H1 (cell line): Measurements from ENCODE around the gene NLRC3. TPM values are rescaled to one million over a fixed set of nuclear protein-coding genes. Genes with fewer than 3 reads are reported as not detected.

ENCODE experiments used
- CTCF ChIA-PET: fragments of 300-600 bp; sonication (Branson Sonifier 250); formaldehyde crosslinking; loops from one replicate; lab custom pipeline; 2021; ENCODE audit not compliant: partially characterized antibody; lab: Charles Lee
- POLR2A ChIA-PET: fragments of 300-600 bp; sonication (Branson Sonifier 250); formaldehyde crosslinking; loops from one replicate; lab custom pipeline; 2021; ENCODE audit warnings: inconsistent platforms; ENCODE audit not compliant: partially characterized antibody; lab: Charles Lee
- DNase-seq, 2 experiments: peaks; one replicate each; pipeline versions ENCODE4 v3.0.0 to v3.0.0-alpha.2; 2010 to 2022; ENCODE audit warnings: low spot score in 2 of 2, low read depth in 1 of 2, mixed read lengths in 1 of 2
- FAIRE-seq: peaks from 2 replicates; lab custom pipeline; 2011; peaks lifted over from hg19 to GRCh38; lab: Jason Lieb, UNC
- H2AFZ ChIP-seq: 2 replicates; pipeline ENCODE4 v1.8.1; 2012; ENCODE audit warnings: low read length, inconsistent platforms
- H2AK5ac ChIP-seq: 2 replicates; pipeline ENCODE4 v1.6.1; 2013; ENCODE audit warnings: low read depth, low read length
- H2BK120ac ChIP-seq: replicated peaks from 2 replicates; pipeline ENCODE3; 2013; ENCODE audit warnings: low read depth, low read length, inconsistent platforms
- H2BK12ac ChIP-seq: 2 replicates; pipeline ENCODE4 v1.6.1; 2013; ENCODE audit warnings: low read depth, low read length
- H2BK15ac ChIP-seq: 2 replicates; pipeline ENCODE4 v1.6.1; 2013; ENCODE audit warnings: low read length
- H2BK20ac ChIP-seq: 2 replicates; pipeline ENCODE4 v1.6.1; 2013; ENCODE audit warnings: low read length
- H2BK5ac ChIP-seq: 2 replicates; pipeline ENCODE4 v1.6.1; 2013; ENCODE audit warnings: low read depth, low read length
- H3K14ac ChIP-seq: 2 replicates; pipeline ENCODE4 v1.6.1; 2013; ENCODE audit warnings: inconsistent platforms; ENCODE audit not compliant: insufficient read length
- H3K18ac ChIP-seq: 2 replicates; pipeline ENCODE4 v1.6.1; 2013; ENCODE audit warnings: low read length; ENCODE audit errors: extremely low read depth
- H3K23ac ChIP-seq: 2 replicates; pipeline ENCODE4 v1.6.1; 2013; ENCODE audit warnings: inconsistent platforms; ENCODE audit not compliant: insufficient read length
- H3K23me2 ChIP-seq: 2 replicates; pipeline ENCODE4 v1.6.1; 2013; ENCODE audit warnings: low read depth, low read length
- H3K27ac ChIP-seq: 2 replicates; pipeline ENCODE4 v1.6.1; 2011; ENCODE audit warnings: low read depth, low read length, inconsistent platforms
- H3K27me3 ChIP-seq, 4 experiments: replicated peaks in 1 of 4; 1 replicate in 1 of 4; 2 replicates in 3 of 4; pipeline versions ENCODE4 v1.6.1 to v1.8.1; 2011 to 2013; ENCODE audit warnings: low read length in 3 of 4, mild to moderate bottlenecking in 3 of 4, inconsistent platforms in 2 of 4, mixed read lengths in 2 of 4, moderate library complexity in 1 of 4; ENCODE audit not compliant: control insufficient read depth in 3 of 4, insufficient read depth in 3 of 4; ENCODE audit errors: extremely low read depth in 1 of 4
- H3K36me3 ChIP-seq, 4 experiments: 2 replicates each; pipeline versions ENCODE4 v1.6.1 to v1.8.1; 2011 to 2013; ENCODE audit warnings: mild to moderate bottlenecking in 4 of 4, low read length in 3 of 4, moderate library complexity in 2 of 4, control low read depth in 1 of 4, inconsistent platforms in 1 of 4; ENCODE audit not compliant: insufficient read depth in 4 of 4, control insufficient read depth in 2 of 4
- H3K4ac ChIP-seq: replicated peaks from 2 replicates; pipeline ENCODE3; 2013; ENCODE audit warnings: low read length, low read depth, mixed read lengths, inconsistent platforms; ENCODE audit not compliant: insufficient read length
- H3K4me1 ChIP-seq, 4 experiments: replicated peaks in 1 of 4; 1 replicate in 1 of 4; 2 replicates in 3 of 4; pipeline versions ENCODE4 v1.6.1 to v1.8.1; 2011 to 2013; ENCODE audit warnings: low read length in 3 of 4, inconsistent platforms in 2 of 4, mixed read lengths in 1 of 4; ENCODE audit not compliant: insufficient read depth in 4 of 4, control insufficient read depth in 3 of 4
- H3K4me2 ChIP-seq, 2 experiments: 2 replicates each; pipeline versions ENCODE4 v1.6.1 to v1.8.1; 2011 to 2013; ENCODE audit warnings: low read depth in 2 of 2, low read length in 2 of 2, control low read depth in 1 of 2, inconsistent platforms in 1 of 2, mild to moderate bottlenecking in 1 of 2; ENCODE audit not compliant: insufficient read depth in 1 of 2
- H3K4me3 ChIP-seq, 4 experiments: fragments of 200-600, 300-600 bp in 1 of 4; sonication (generic), shearing (Covaris generic), sonication (Bioruptor Twin) in 1 of 4; 2 replicates each; pipeline versions ENCODE4 v1.5.1 to v1.8.1; 2011 to 2016; ENCODE audit warnings: low read length in 4 of 4, low read depth in 3 of 4, control low read depth in 2 of 4, inconsistent platforms in 2 of 4, mild to moderate bottlenecking in 2 of 4, mixed read lengths in 1 of 4, moderate library complexity in 1 of 4; ENCODE audit not compliant: insufficient read depth in 2 of 4; ENCODE audit errors: extremely low read depth in 1 of 4
- H3K56ac ChIP-seq: replicated peaks from 2 replicates; pipeline ENCODE3; 2013; ENCODE audit warnings: low read depth, mild to moderate bottlenecking, mixed read lengths, low read length, inconsistent platforms; ENCODE audit not compliant: insufficient read length
- H3K79me1 ChIP-seq: 2 replicates; pipeline ENCODE4 v1.6.1; 2013; ENCODE audit warnings: low read depth, low read length, control low read depth
- H3K79me2 ChIP-seq, 2 experiments: 2 replicates each; pipeline versions ENCODE4 v1.6.1 to v1.8.1; 2012 to 2013; ENCODE audit warnings: low read length in 2 of 2, mild to moderate bottlenecking in 2 of 2, inconsistent platforms in 1 of 2; ENCODE audit not compliant: insufficient read depth in 2 of 2, control insufficient read depth in 1 of 2
- H3K9ac ChIP-seq, 4 experiments: replicated peaks in 1 of 4; 1 replicate in 1 of 4; 2 replicates in 3 of 4; pipeline versions ENCODE4 v1.6.1 to v1.8.1; 2011 to 2013; ENCODE audit warnings: low read depth in 3 of 4, low read length in 3 of 4, control low read depth in 2 of 4, mild to moderate bottlenecking in 2 of 4, moderate library complexity in 2 of 4, inconsistent platforms in 1 of 4; ENCODE audit errors: extremely low read depth in 1 of 4
- H3K9me3 ChIP-seq, 2 experiments: 2 replicates each; pipeline versions ENCODE4 v1.6.1 to v1.8.1; 2012 to 2013; ENCODE audit warnings: mild to moderate bottlenecking in 2 of 2, moderate library complexity in 2 of 2, control low read depth in 1 of 2, inconsistent platforms in 1 of 2, low read depth in 1 of 2, low read length in 1 of 2, mixed read lengths in 1 of 2; ENCODE audit not compliant: insufficient read depth in 2 of 2
- H4K20me1 ChIP-seq, 2 experiments: replicated peaks in 1 of 2; 2 replicates each; pipeline versions ENCODE3 to v1.8.1; 2011 to 2013; ENCODE audit warnings: inconsistent platforms in 2 of 2, low read length in 2 of 2, mild to moderate bottlenecking in 1 of 2; ENCODE audit not compliant: insufficient read depth in 2 of 2, control insufficient read depth in 1 of 2
- H4K5ac ChIP-seq: 2 replicates; pipeline ENCODE4 v1.6.1; 2013; ENCODE audit warnings: low read length, low read depth, mixed read lengths, inconsistent platforms; ENCODE audit not compliant: insufficient read length
- H4K8ac ChIP-seq: 2 replicates; pipeline ENCODE4 v1.8.0; 2013; ENCODE audit warnings: mild to moderate bottlenecking, moderate library complexity, low read length, inconsistent platforms; ENCODE audit not compliant: insufficient read depth; ENCODE audit errors: extremely low read depth
- H4K91ac ChIP-seq: replicated peaks from 2 replicates; pipeline ENCODE3; 2013; ENCODE audit warnings: low read length, mixed read lengths, inconsistent platforms; ENCODE audit not compliant: insufficient read length
- ASH2L ChIP-seq: fragments of 200-600, 300-600 bp; sonication (generic); IDR thresholded peaks from one replicate; pipeline ENCODE4 v1.7.1; 2017; ENCODE audit warnings: low read length
- CBX5 ChIP-seq: fragments of 300-800, 300-1000 bp; sonication (generic); IDR thresholded peaks from 2 replicates; pipeline ENCODE4 v1.7.1; 2016; ENCODE audit warnings: antibody characterized with exemption, low read length, low read depth
- CREB1 ChIP-seq: IDR thresholded peaks from 2 replicates; pipeline ENCODE4 v1.6.1; 2012; ENCODE audit warnings: inconsistent platforms
- CTBP2 ChIP-seq: IDR thresholded peaks from 2 replicates; pipeline ENCODE4 v1.7.0; 2011; ENCODE audit warnings: borderline replicate concordance, mild to moderate bottlenecking, moderate library complexity, mixed read lengths, low read length; ENCODE audit not compliant: insufficient read depth, insufficient read length
- EGR1 ChIP-seq: IDR thresholded peaks from 2 replicates; pipeline ENCODE4 v1.6.1; 2011; ENCODE audit warnings: low read depth, low read length, borderline replicate concordance
- HDAC2 ChIP-seq, 2 experiments: fragments of 300-600 bp in 1 of 2; sonication (generic) in 1 of 2; IDR thresholded peaks; 2 replicates each; pipeline ENCODE4 v1.6.1; 2011 to 2012; ENCODE audit warnings: low read depth in 2 of 2, low read length in 2 of 2, mild to moderate bottlenecking in 2 of 2, moderate library complexity in 2 of 2, borderline replicate concordance in 1 of 2, inconsistent platforms in 1 of 2
- HDAC6 ChIP-seq: IDR thresholded peaks from one replicate; pipeline ENCODE4 v1.7.1; 2012; ENCODE audit warnings: low read depth, mild to moderate bottlenecking, inconsistent platforms, low read length, moderate library complexity
- KDM1A ChIP-seq: fragments of 200-600, 300-600 bp; sonication (generic); IDR thresholded peaks from 2 replicates; pipeline ENCODE4 v1.7.1; 2016; ENCODE audit warnings: mild to moderate bottlenecking, low read length, borderline replicate concordance
- MAX ChIP-seq: IDR thresholded peaks from 2 replicates; pipeline ENCODE4 v1.6.1; 2012; ENCODE audit warnings: inconsistent platforms
- SIRT6 ChIP-seq: IDR thresholded peaks from one replicate; pipeline ENCODE4 v1.7.1; 2012; ENCODE audit warnings: low read length, inconsistent platforms
- SP4 ChIP-seq: IDR thresholded peaks from 2 replicates; pipeline ENCODE4 v1.6.1; 2012; ENCODE audit warnings: low read length, inconsistent platforms
- TCF12 ChIP-seq: IDR thresholded peaks from 2 replicates; pipeline ENCODE4 v1.6.1; 2011; ENCODE audit warnings: low read depth, mild to moderate bottlenecking, low read length
- TEAD4 ChIP-seq: IDR thresholded peaks from 2 replicates; pipeline ENCODE4 v1.6.1; 2012; ENCODE audit warnings: low read depth, low read length, inconsistent platforms, mixed read lengths
- ZNF274 ChIP-seq: IDR thresholded peaks from 2 replicates; pipeline ENCODE4 v1.7.0; 2012; ENCODE audit warnings: low read length, borderline replicate concordance; ENCODE audit errors: extremely low read depth
- WGBS, 2 experiments: shearing (Covaris generic) in 1 of 2; methylation state at CpG; one replicate each; pipeline versions ENCODE4 v1.1.6 to v1.1.7; 2013 to 2015; ENCODE audit warnings: low lambda C conversion rate in 2 of 2, mixed read lengths in 2 of 2, inconsistent platforms in 1 of 2, low coverage in 1 of 2, missing lambda C conversion rate in 1 of 2; ENCODE audit not compliant: insufficient replicate concordance in 2 of 2, insufficient coverage in 1 of 2, insufficient read length in 1 of 2; ENCODE audit errors: extremely low coverage in 1 of 2, missing lambda C conversion rate in 1 of 2; 5-methylcytosine and 5-hydroxymethylcytosine counted together
- polyA plus RNA-seq, 7 experiments: library from polyadenylated mRNA; depleted of rRNA in 3 of 7; stranded (reverse) in 5 of 7; unstranded in 2 of 7; fragments of >200 nt in 5 of 7; fragments of 200-250 nt in 2 of 7; gene quantifications; 1 replicate in 5 of 7; 2 replicates in 1 of 7; 4 replicates in 1 of 7; pipeline versions ENCODE4 v1.2.1 to v1.2.3, GENCODE V29; 2011 to 2013; ENCODE audit warnings: missing spikeins in 2 of 7, mixed read lengths in 2 of 7
- total RNA-seq: library from RNA; stranded (reverse); fragmentation: NEBNext Ultra II Directional; extraction: Animal tissue kit (Norgen Biotek cat#: 25700); gene quantifications from 2 replicates; pipeline ENCODE4 v1.2.1, GENCODE V29; 2021

NLRC3 gene
- total and polyA plus RNA-seq, 2 of the 8 experiments (the other 6 are each of a cell fraction or from before 2014, with no cell fraction given) = 0.18 to 0.20 TPM

- peaks cover 0 to 1% of the 10 kb centered on the region in 2 experiments for H4K20me1 ChIP-seq
- H2BK5ac ChIP-seq = no peak overlapping the region
- no peak overlapping the region for H2BK15ac ChIP-seq
- no peak overlapping the region for H3K4me2 ChIP-seq
- H3K27me3 ChIP-seq = no peaks in the 10 kb centered on the region
- ChIA-PET CTCF (interaction anchor here (1.8 kb wide), 1 partner anchor 9 kb away, joined by 6 read pairs; no protein-coding TSS in a partner anchor), POLR2A (interaction anchor here (0.5 kb wide), 1 partner anchor 15 kb away, joined by 3 read pairs; no protein-coding TSS in a partner anchor)
- WGBS, 2 experiments = 97% methylated on average over 12 of the region's 12 CpGs; no CpG with 5 or more reads in 1 of the 2 experiments
- H3K79me1 ChIP-seq = no peaks in the 10 kb centered on the region
- no peaks in the 10 kb centered on the region for H3K4me1 ChIP-seq
- no peak overlapping the region for H3K14ac ChIP-seq
- H4K5ac ChIP-seq = no peak overlapping the region
- H3K18ac ChIP-seq = no peak overlapping the region
- H2BK20ac ChIP-seq = no peak overlapping the region
- no peak overlapping the region for H2AFZ ChIP-seq
- no peak overlapping the region for H3K4ac ChIP-seq
- no peaks in the 10 kb centered on the region for H3K79me2 ChIP-seq
- peaks cover 0 to 18% (median 8%) of the 10 kb centered on the region in 4 experiments; a peak in 4 of 8 replicates for H3K36me3 ChIP-seq
- no peak overlapping the region for H2BK12ac ChIP-seq
- no peak overlapping the region for H3K56ac ChIP-seq
- no peak overlapping the region for H3K4me3 ChIP-seq
- no peak overlapping the region for H4K91ac ChIP-seq
- no peak overlapping the region for H3K23ac ChIP-seq
- H3K23me2 ChIP-seq = no peaks in the 10 kb centered on the region
- no peak overlapping the region for H2BK120ac ChIP-seq
- H4K8ac ChIP-seq = no peak overlapping the region
- FAIRE-seq (no peak), DNase-seq (no peak)
- no peak overlapping the region for H2AK5ac ChIP-seq
- H3K27ac ChIP-seq = no peak overlapping the region
- no peaks in the 10 kb centered on the region for H3K9me3 ChIP-seq
- no peak overlapping the region for H3K9ac ChIP-seq
- TF ChIP-seq SP4 = no peak
- no peak for TF ChIP-seq TCF12
- no peak for TF ChIP-seq EGR1
- no peak for TF ChIP-seq HDAC2 (IDR thresholded peaks at IDR 0.05; ENCODE audit: borderline replicate concordance in 1 of 2, low read depth in 2 of 2, low read length in 2 of 2)
- no peak for TF ChIP-seq CBX5
- TF ChIP-seq HDAC6 = no peak
- no peak for TF ChIP-seq CREB1
- TF ChIP-seq KDM1A = no peak
- no peak for TF ChIP-seq MAX
- no peak for TF ChIP-seq ZNF274
- TF ChIP-seq SIRT6 = no peak
- TF ChIP-seq CTBP2 = no peak
- TF ChIP-seq TEAD4 = no peak
- no peak for TF ChIP-seq ASH2L
These were observed 46.8 kb downstream of the NLRC3 start for GRCh38 chr16:3530371-3530914.
